Stomach (tissue), 4 donors: ENCODE measurements around the gene KIF13A.

ENCODE experiments used
- CTCF ChIP-seq, 7 experiments: fragments of 450-650 bp in 4 of 7; fragments of 200-600 bp in 3 of 7; sonication (generic) in 3 of 7; IDR thresholded peaks; one replicate each; pipeline ENCODE4 v1.5.1; 2016 to 2019; ENCODE audit warnings: antibody characterized with exemption in 7 of 7, control low read depth in 2 of 7, mild to moderate bottlenecking in 1 of 7
- EP300 ChIP-seq: sonication (generic); formaldehyde crosslinking; IDR thresholded peaks from one replicate; pipeline ENCODE4 v1.6.1; 2017; ENCODE audit warnings: antibody characterized with exemption

- TF ChIP-seq CTCF (IDR thresholded peaks at IDR 0.05) (no peak), EP300 (no peak)
Measured at GRCh38 chr6:17878734-17879133, 108.7 kb downstream of the KIF13A start.
